ENCODE data around the gene FCHSD2.
"Not testable (repeated sequence)": the region's sequence is repeated elsewhere in the genome, so short reads cannot be mapped to it uniquely, and the experiment has no call there.

FCHSD2 gene

DNA sequence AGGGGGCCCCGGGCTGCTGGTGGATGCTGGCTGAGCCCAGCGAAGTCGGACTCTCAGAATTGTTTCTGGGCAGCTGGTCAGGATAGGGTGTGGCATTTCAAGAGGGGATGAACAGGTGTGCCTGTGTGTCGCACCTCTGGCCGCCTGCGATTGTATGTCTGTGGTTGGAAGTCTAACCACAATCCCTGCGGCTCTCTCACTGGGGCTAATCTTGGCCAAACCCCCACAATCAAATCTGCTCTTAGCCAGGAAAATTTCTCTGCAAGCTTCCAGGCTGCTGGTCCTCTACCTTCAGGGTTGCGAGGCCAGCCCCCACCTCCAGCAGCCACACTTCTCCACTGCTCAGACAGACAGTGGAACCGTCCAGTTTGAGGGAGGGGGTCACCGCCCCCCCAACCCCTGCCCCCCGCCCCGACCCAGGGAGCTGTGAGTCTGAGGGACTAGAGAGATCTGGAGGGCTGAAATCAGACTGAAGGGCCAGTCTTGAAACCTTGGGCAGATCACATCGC is 327.0 kb downstream of the FCHSD2 start:
- Histone ChIP-seq H3K4me3 (ENCODE audit: low read length) (peak overlapping the region; percentile 70; the same call in 1 of the 2 replicates), H3K4me1 (ENCODE audit: control insufficient read depth, insufficient read depth, low read length) (peaks cover 4% of the 10 kb centered on the region; the same call in 1 of the 2 replicates), H3K27ac (ENCODE audit: low read length) (no peak overlapping the region), H3K36me3 (ENCODE audit: control insufficient read depth, insufficient read depth, low read length) (no peaks in the 10 kb centered on the region), H3K9me3 (ENCODE audit: control insufficient read depth, insufficient read depth, low read length) (no peaks in the 10 kb centered on the region), H3K27me3 (ENCODE audit: control insufficient read depth, insufficient read depth, low read length) (no peaks in the 10 kb centered on the region)
- DNase-seq (ENCODE audit: low read depth, low spot score) = no peak
- no CpG with 5 or more reads among the region's 13 CpGs for WGBS (ENCODE audit: insufficient coverage, insufficient read length)

DNA sequence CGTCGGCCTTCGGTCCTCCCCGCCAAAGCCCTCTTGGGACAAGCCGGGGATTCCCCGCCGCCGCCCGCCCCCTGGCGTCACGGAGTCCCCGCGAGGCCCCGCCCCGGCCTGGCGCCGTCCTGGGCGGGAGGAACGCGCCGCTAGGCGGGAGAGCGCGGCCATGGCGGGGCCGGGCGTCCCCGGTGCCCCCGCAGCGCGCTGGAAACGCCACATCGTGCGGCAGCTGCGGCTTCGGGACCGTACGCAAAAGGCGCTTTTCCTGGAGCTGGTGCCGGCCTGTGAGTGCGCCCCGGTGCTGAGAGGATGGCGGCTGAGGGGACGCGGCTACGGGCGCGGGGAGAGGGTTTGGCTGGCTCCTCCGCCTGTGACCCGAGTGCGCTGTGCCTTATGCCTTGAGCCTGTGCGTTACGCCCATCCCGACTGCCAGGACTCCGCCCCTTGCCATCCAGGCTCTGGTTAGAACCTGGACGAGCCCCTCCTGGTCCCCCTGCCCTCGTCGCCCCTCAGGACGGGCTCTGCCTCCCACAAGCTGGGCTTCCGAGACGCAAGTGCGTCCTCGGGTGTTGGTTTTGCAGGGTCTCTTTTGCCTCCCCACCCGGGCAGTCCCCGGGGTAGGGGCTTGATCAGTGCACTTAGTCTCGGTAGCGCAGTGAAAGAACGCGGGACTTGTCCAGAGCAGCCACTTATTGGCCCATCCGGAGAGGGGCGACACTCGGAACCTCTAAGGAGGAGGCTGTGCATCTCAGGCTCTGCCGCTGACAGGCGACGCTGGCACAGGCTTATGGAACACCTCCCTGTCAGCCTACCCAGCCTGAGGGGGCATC is 327.6 kb downstream of the FCHSD2 start, which contains the start of gene ATG16L2:
Gene ATG16L2, plus strand, starts transcription at position 126 of the 824 bp plus-strand sequence. Its CDS starts 35 bp downstream, at position 161.
- no peak within 1 kb of the TSS for H3K27ac ChIP-seq (ENCODE audit: low read length)
- H3K36me3 ChIP-seq (ENCODE audit: control insufficient read depth, insufficient read depth, low read length) = no peaks in the 10 kb centered on the region
- WGBS (ENCODE audit: insufficient coverage, insufficient read length) = no CpG with 5 or more reads among the region's 75 CpGs
- peaks cover 4% of the 10 kb centered on the region; the same call in 1 of the 2 replicates for H3K4me1 ChIP-seq (ENCODE audit: control insufficient read depth, insufficient read depth, low read length)
- H3K4me3 ChIP-seq (ENCODE audit: low read length) = peak within 1 kb of the TSS; percentile 70
- no peaks in the 10 kb centered on the region for H3K9me3 ChIP-seq (ENCODE audit: control insufficient read depth, insufficient read depth, low read length)
- no peaks in the 10 kb centered on the region for H3K27me3 ChIP-seq (ENCODE audit: control insufficient read depth, insufficient read depth, low read length)
- no peak for DNase-seq (ENCODE audit: low read depth, low spot score)

GRCh38 chr11:72813740-72814285 is 328.3 kb downstream of the FCHSD2 start:
- no peaks in the 10 kb centered on the region for H3K9me3 ChIP-seq (ENCODE audit: control insufficient read depth, insufficient read depth, low read length)
- H3K27me3 ChIP-seq (ENCODE audit: control insufficient read depth, insufficient read depth, low read length) = no peaks in the 10 kb centered on the region
- no CpG with 5 or more reads among the region's 47 CpGs for WGBS (ENCODE audit: insufficient coverage, insufficient read length)
- no peaks in the 10 kb centered on the region for H3K36me3 ChIP-seq (ENCODE audit: control insufficient read depth, insufficient read depth, low read length)
- H3K4me3 ChIP-seq (ENCODE audit: low read length) = peak overlapping the region; percentile 70; the same call in 1 of the 2 replicates
- peaks cover 4% of the 10 kb centered on the region; the same call in 1 of the 2 replicates for H3K4me1 ChIP-seq (ENCODE audit: control insufficient read depth, insufficient read depth, low read length)
- DNase-seq (ENCODE audit: low read depth, low spot score) = no peak
- no peak overlapping the region for H3K27ac ChIP-seq (ENCODE audit: low read length)

DNA sequence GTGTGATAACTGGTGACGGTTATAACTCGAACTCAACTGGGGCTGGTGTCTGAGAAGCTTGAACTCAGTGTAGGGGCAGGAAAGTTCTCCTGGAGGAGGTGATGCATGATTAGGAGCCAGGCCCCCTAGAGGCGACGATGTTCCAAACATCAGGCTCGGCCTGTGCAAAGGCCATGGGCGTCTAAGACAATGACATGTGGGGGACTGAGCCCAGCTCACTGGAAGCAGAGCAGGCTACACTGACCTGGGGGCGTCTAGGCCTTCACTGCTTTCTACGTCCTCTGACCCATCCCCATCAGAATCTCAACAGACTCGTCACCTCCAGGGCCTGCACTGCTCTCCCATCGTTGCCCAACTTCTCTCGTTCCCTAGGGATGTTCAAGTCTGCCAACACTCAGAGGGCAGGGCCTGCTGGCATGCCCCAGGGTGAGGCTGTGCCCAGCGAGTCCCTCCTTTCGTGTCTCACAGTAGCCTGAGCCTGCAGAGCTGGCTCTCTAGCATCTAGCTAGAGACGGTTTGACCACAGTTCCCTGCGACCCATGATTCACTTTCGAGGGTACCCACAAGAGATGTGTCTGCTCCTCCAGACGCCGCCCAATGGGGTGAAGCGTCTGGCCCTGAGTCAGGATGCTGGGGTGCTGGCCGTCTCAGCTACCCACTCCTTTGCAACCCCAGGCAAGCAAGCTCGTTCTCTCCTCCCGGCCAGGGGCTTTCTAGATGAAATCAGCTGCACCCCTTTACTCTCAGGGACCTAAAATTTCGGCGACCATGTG is 329.0 kb downstream of the FCHSD2 start:
- H3K27ac ChIP-seq (ENCODE audit: low read length) = no peak overlapping the region

DNA sequence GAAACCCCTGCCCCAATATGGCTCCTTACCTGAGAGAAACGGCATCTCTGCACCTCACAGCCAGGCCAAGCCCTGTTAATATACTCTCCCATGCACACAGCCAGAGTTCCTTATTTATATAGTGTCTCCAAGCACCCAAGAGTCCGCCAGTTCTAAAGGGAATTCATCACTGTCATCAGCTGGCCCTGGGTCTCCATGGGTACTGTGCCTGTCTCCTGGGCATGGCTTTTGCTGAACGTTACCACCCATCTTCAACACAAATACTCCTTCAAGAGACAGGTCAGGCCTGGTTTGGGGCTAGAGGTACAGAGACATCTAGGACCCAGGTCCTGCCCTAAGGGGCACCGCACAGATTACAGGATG is 329.5 kb downstream of the FCHSD2 start:
- no CpG with 5 or more reads among the region's 4 CpGs for WGBS (ENCODE audit: insufficient coverage, insufficient read length)
- Histone ChIP-seq H3K27me3 (ENCODE audit: control insufficient read depth, insufficient read depth, low read length) (no peaks in the 10 kb centered on the region), H3K4me1 (ENCODE audit: control insufficient read depth, insufficient read depth, low read length) (peaks cover 4% of the 10 kb centered on the region; the same call in 1 of the 2 replicates), H3K4me3 (ENCODE audit: low read length) (no peak overlapping the region), H3K36me3 (ENCODE audit: control insufficient read depth, insufficient read depth, low read length) (no peaks in the 10 kb centered on the region), H3K9me3 (ENCODE audit: control insufficient read depth, insufficient read depth, low read length) (no peaks in the 10 kb centered on the region), H3K27ac (ENCODE audit: low read length) (no peak overlapping the region)
- no peak for DNase-seq (ENCODE audit: low read depth, low spot score)

More for the DNA sequence above, 329.0 kb downstream of the FCHSD2 start:
- Histone ChIP-seq H3K9me3 (ENCODE audit: control insufficient read depth, insufficient read depth, low read length) (no peaks in the 10 kb centered on the region), H3K4me3 (ENCODE audit: low read length) (peak overlapping the region; percentile 70; the same call in 1 of the 2 replicates), H3K36me3 (ENCODE audit: control insufficient read depth, insufficient read depth, low read length) (no peaks in the 10 kb centered on the region), H3K4me1 (ENCODE audit: control insufficient read depth, insufficient read depth, low read length) (peaks cover 4% of the 10 kb centered on the region; the same call in 1 of the 2 replicates), H3K27me3 (ENCODE audit: control insufficient read depth, insufficient read depth, low read length) (no peaks in the 10 kb centered on the region)
- no peak for DNase-seq (ENCODE audit: low read depth, low spot score)
- no CpG with 5 or more reads among the region's 24 CpGs for WGBS (ENCODE audit: insufficient coverage, insufficient read length)

DNA sequence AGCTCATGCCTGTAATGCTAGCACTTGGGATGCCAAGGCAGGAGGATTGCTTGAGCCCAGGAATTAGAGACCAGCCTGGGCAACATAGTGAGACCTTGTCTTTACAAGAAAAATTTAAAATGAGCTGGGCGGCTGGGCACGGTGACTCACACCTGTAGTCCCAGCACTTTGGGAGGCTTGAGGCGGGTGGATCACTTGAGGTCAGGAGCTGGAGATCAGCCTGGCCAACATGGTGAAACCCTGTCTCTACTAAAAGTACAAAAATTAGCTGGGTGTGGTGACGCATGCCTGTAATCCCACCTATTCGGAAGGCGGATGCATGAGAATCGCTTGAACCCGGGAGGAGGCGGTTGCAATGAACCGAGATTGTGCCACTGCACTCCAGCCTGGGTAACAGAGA is 330.4 kb downstream of the FCHSD2 start:
- H3K9me3 ChIP-seq (ENCODE audit: control insufficient read depth, insufficient read depth, low read length); H3K36me3 ChIP-seq (ENCODE audit: control insufficient read depth, insufficient read depth, low read length); DNase-seq (ENCODE audit: low read depth, low spot score); H3K4me3 ChIP-seq (ENCODE audit: low read length); H3K4me1 ChIP-seq (ENCODE audit: control insufficient read depth, insufficient read depth, low read length); H3K27me3 ChIP-seq (ENCODE audit: control insufficient read depth, insufficient read depth, low read length); H3K27ac ChIP-seq (ENCODE audit: low read length): not testable (repeated sequence)
- no CpG with 5 or more reads among the region's 10 CpGs for WGBS (ENCODE audit: insufficient coverage, insufficient read length)

DNA sequence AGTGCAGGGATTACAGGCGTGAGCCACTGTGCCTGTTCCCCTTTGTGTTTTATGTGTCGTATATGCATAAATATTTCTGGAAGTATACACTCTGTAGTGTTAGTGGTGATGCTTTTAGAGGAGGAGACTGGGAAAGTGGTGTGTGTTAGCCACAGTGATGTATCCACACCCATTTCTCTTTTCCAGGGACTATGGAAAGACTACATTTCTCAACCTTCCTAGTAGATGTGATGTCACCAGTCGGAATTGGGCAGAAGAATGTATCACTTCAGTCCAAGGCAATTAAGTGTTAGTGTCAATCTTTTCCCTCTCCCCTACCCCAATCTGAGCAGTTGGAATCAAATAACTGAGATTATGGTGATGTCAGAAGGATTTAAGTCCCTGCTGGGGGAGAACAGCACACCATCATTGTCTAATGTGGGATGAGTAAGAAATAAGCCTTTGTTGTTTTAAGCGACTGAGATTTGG is 333.8 kb downstream of the FCHSD2 start:
- no peaks in the 10 kb centered on the region for H3K36me3 ChIP-seq (ENCODE audit: control insufficient read depth, insufficient read depth, low read length)
- no peak overlapping the region for H3K27ac ChIP-seq (ENCODE audit: low read length)
- no peaks in the 10 kb centered on the region for H3K27me3 ChIP-seq (ENCODE audit: control insufficient read depth, insufficient read depth, low read length)
- no peak for DNase-seq (ENCODE audit: low read depth, low spot score)
- no CpG with 5 or more reads among the region's 4 CpGs for WGBS (ENCODE audit: insufficient coverage, insufficient read length)
- H3K9me3 ChIP-seq (ENCODE audit: control insufficient read depth, insufficient read depth, low read length) = no peaks in the 10 kb centered on the region
- peaks cover 4% of the 10 kb centered on the region; the same call in 1 of the 2 replicates for H3K4me1 ChIP-seq (ENCODE audit: control insufficient read depth, insufficient read depth, low read length)
- no peak overlapping the region for H3K4me3 ChIP-seq (ENCODE audit: low read length)

DNA sequence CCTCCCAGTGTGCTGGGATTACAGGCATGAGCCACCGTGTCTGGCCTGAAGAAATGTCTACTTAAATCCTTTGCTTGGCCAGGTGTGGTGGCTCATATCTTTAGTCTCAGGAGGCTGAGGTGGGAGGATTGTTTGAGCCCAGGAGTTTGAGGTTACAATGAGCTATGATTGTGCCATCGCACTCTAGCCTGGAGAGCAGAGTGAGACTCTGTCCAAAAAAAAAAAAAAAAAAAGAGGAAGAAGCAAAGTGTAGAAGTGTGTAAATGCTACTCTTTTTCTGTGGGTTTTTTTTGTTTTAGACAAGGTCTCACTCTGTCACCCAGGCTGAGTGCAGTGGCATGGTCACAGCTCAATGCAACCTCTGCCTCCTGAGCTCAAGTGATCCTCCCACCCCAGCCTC is 334.3 kb downstream of the FCHSD2 start:
- Histone ChIP-seq H3K9me3 (ENCODE audit: control insufficient read depth, insufficient read depth, low read length) (no peaks in the 10 kb centered on the region), H3K4me1 (ENCODE audit: control insufficient read depth, insufficient read depth, low read length) (peaks cover 2% of the 10 kb centered on the region; the same call in 1 of the 2 replicates), H3K4me3 (ENCODE audit: low read length) (no peak overlapping the region), H3K27ac (ENCODE audit: low read length) (no peak overlapping the region), H3K36me3 (ENCODE audit: control insufficient read depth, insufficient read depth, low read length) (no peaks in the 10 kb centered on the region), H3K27me3 (ENCODE audit: control insufficient read depth, insufficient read depth, low read length) (no peaks in the 10 kb centered on the region)
- no CpG with 5 or more reads among the region's 2 CpGs for WGBS (ENCODE audit: insufficient coverage, insufficient read length)
- no peak for DNase-seq (ENCODE audit: low read depth, low spot score)

DNA sequence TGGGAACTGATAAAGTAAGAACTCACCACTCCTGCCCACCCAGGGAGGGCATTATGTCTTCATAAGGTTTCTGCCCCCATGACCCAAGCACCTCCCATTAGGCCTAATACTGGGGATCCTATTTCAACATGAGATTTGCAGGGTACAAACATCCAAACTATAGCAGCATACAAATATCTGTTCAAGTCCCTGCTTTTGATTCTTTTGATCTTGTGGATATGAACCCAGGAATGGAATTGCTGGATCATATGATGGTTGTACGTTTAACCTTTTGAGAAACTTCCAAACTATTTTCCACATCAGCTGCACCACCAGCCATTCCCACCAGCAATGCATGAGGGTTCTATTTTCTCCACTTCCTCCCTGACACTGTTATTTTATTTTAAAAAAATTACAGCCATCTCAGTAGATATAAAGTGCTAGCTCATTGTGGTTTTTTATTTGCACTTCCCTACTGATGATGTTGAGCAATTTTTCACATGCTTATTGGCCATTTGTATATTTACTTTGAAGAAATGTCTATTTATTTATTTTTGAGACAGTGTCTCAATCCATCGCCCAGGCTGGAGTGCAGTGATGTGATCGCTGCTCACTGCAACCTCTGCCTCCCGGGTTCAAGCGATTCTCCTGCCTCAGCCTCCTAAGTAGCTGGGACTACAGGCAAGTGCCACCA is 335.0 kb downstream of the FCHSD2 start:
- no peak for DNase-seq (ENCODE audit: low read depth, low spot score)
- WGBS (ENCODE audit: insufficient coverage, insufficient read length) = no CpG with 5 or more reads among the region's 5 CpGs
- H3K4me3 ChIP-seq (ENCODE audit: low read length) = no peak overlapping the region
- no peaks in the 10 kb centered on the region for H3K27me3 ChIP-seq (ENCODE audit: control insufficient read depth, insufficient read depth, low read length)
- no peaks in the 10 kb centered on the region for H3K36me3 ChIP-seq (ENCODE audit: control insufficient read depth, insufficient read depth, low read length)
- H3K9me3 ChIP-seq (ENCODE audit: control insufficient read depth, insufficient read depth, low read length) = no peaks in the 10 kb centered on the region
- H3K4me1 ChIP-seq (ENCODE audit: control insufficient read depth, insufficient read depth, low read length) = no peaks in the 10 kb centered on the region
- no peak overlapping the region for H3K27ac ChIP-seq (ENCODE audit: low read length)
